H1 (cell line): ENCODE results near the gene HPD. TPM values are rescaled to one million over a fixed set of nuclear protein-coding genes. Genes with fewer than 3 reads are reported as not detected.

Source experiments
- CHD7 ChIP-seq: fragments of 300-600 bp; sonication (generic); IDR thresholded peaks from 2 replicates; pipeline ENCODE4 v1.7.1; 2012; ENCODE audit warnings: low read length, moderate library complexity, mild to moderate bottlenecking, inconsistent platforms; ENCODE audit not compliant: insufficient replicate concordance
- CTCF ChIP-seq, 3 experiments: IDR thresholded peaks; 1 replicate in 2 of 3; 2 replicates in 1 of 3; pipeline versions ENCODE4 v1.5.1 to v1.6.1; 2011; ENCODE audit warnings: low read length in 3 of 3, mild to moderate bottlenecking in 3 of 3, inconsistent platforms in 2 of 3, low read depth in 1 of 3, moderate library complexity in 1 of 3; ENCODE audit not compliant: insufficient read depth in 1 of 3; ENCODE audit errors: control extremely low read depth in 1 of 3
- polyA plus RNA-seq, 7 experiments: library from polyadenylated mRNA; depleted of rRNA in 3 of 7; stranded (reverse) in 5 of 7; unstranded in 2 of 7; fragments of >200 nt in 5 of 7; fragments of 200-250 nt in 2 of 7; gene quantifications; 1 replicate in 5 of 7; 2 replicates in 1 of 7; 4 replicates in 1 of 7; pipeline versions ENCODE4 v1.2.1 to v1.2.3, GENCODE V29; 2011 to 2013; ENCODE audit warnings: missing spikeins in 2 of 7, mixed read lengths in 2 of 7
- total RNA-seq: library from RNA; stranded (reverse); fragmentation: NEBNext Ultra II Directional; extraction: Animal tissue kit (Norgen Biotek cat#: 25700); gene quantifications from 2 replicates; pipeline ENCODE4 v1.2.1, GENCODE V29; 2021

The HPD gene
- total and polyA plus RNA-seq, 2 of the 8 experiments (the other 6 are each of a cell fraction or from before 2014, with no cell fraction given): 0.48 to 0.56 TPM

- TF ChIP-seq CHD7: no peak
- TF ChIP-seq CTCF (IDR thresholded peaks at IDR 0.05; ENCODE audit: control extremely low read depth in 1 of 3, insufficient read depth in 1 of 3, low read depth in 1 of 3, low read length in 3 of 3): peak in 1 of 3 experiments; percentile 14; a peak in 1 of 4 replicates
These were observed 9.0 kb downstream of the HPD start (continued) for GRCh38 chr12:121849665-121850064.
